ENCODE measurements around the gene PRPS1. TPM values are rescaled to one million over a fixed set of nuclear protein-coding genes. Genes with fewer than 3 reads are reported as not detected.
"Not testable (repeated sequence)": the region's sequence is repeated elsewhere in the genome, so short reads cannot be mapped to it uniquely, and the experiment has no call there.

PRPS1 gene
- 59.6 and 61.6 TPM in 2 replicates for total RNA-seq

- intact Hi-C loops (cut with micrococcal nuclease), result loop anchor here (1.0 to 10.0 kb wide), 12 partner anchors 31 to 1144 kb away; partner anchors contain the start of genes ATG4A, DNAAF6, MID2 and NCBP2L
Measured at GRCh38 chrX:107627838-107628661, at the start of gene PRPS1. Gene PRPS1 (plus strand): TSS chrX:107628510. CDS start chrX:107628629, 119 bp downstream.

- intact Hi-C loops (cut with micrococcal nuclease), result no loop called here
Measured at GRCh38 chrX:107579956-107580355, 48.4 kb upstream of the PRPS1 start.

- intact Hi-C loops (cut with micrococcal nuclease), result no loop called here
Measured at GRCh38 chrX:107581923-107582322, 46.4 kb upstream of the PRPS1 start.

- intact Hi-C loops (cut with micrococcal nuclease), result no loop called here
Measured at GRCh38 chrX:107589243-107589642, 39.1 kb upstream of the PRPS1 start.

GRCh38 chrX:107596651-107597050, 31.7 kb upstream of the PRPS1 start:
- intact Hi-C loops (cut with micrococcal nuclease), result no loop called here

GRCh38 chrX:107597264-107597663, 31.0 kb upstream of the PRPS1 start:
- intact Hi-C loops (cut with micrococcal nuclease), result no loop called here

GRCh38 chrX:107597791-107598190, 30.5 kb upstream of the PRPS1 start:
- intact Hi-C loops (cut with micrococcal nuclease), result no loop called here

GRCh38 chrX:107599450-107599861, 28.9 kb upstream of the PRPS1 start:
- intact Hi-C loops (cut with micrococcal nuclease), result no loop called here

GRCh38 chrX:107600366-107600765, 27.9 kb upstream of the PRPS1 start:
- intact Hi-C loops (cut with micrococcal nuclease), result no loop called here

GRCh38 chrX:107601326-107601725, 27.0 kb upstream of the PRPS1 start:
- intact Hi-C loops (cut with micrococcal nuclease), result no loop called here

GRCh38 chrX:107601759-107602158, 26.6 kb upstream of the PRPS1 start:
- intact Hi-C loops (cut with micrococcal nuclease), result no loop called here

- intact Hi-C loops (cut with micrococcal nuclease), result no loop called here
Measured at GRCh38 chrX:107602694-107603239, 25.5 kb upstream of the PRPS1 start.

- intact Hi-C loops (cut with micrococcal nuclease), result no loop called here
Measured at GRCh38 chrX:107603429-107604159, 24.7 kb upstream of the PRPS1 start.

GRCh38 chrX:107609061-107609460, 19.2 kb upstream of the PRPS1 start:
- intact Hi-C loops (cut with micrococcal nuclease), result not testable (repeated sequence)

- intact Hi-C loops (cut with micrococcal nuclease), result no loop called here
Measured at GRCh38 chrX:107610667-107611066, 17.6 kb upstream of the PRPS1 start.

GRCh38 chrX:107619885-107620322, 8.4 kb upstream of the PRPS1 start:
- intact Hi-C loops (cut with micrococcal nuclease), result loop anchor here (10.0 kb wide), 1 partner anchor 395 kb away; no protein-coding TSS in a partner anchor

- intact Hi-C loops (cut with micrococcal nuclease), result loop anchor here (5.0 to 10.0 kb wide), 2 partner anchors 390 to 1013 kb away; partner anchors contain the start of gene RADX
Measured at GRCh38 chrX:107624893-107625292, 3.4 kb upstream of the PRPS1 start.

GRCh38 chrX:107625739-107626138, 2.6 kb upstream of the PRPS1 start:
- intact Hi-C loops (cut with micrococcal nuclease), result loop anchor here (5.0 to 10.0 kb wide), 2 partner anchors 389 to 1013 kb away; partner anchors contain the start of gene RADX

- intact Hi-C loops (cut with micrococcal nuclease), result loop anchor here (5.0 to 10.0 kb wide), 2 partner anchors 388 to 1014 kb away; partner anchors contain the start of gene RADX
Measured at GRCh38 chrX:107626481-107626880, 1.8 kb upstream of the PRPS1 start.

GRCh38 chrX:107626916-107627315, 1.4 kb upstream of the PRPS1 start:
- intact Hi-C loops (cut with micrococcal nuclease), result loop anchor here (5.0 to 10.0 kb wide), 2 partner anchors 388 to 1015 kb away; partner anchors contain the start of gene RADX
